GM12875 (cell line): ENCODE data around the gene PDE12.
"Not testable (repeated sequence)": the region's sequence is repeated elsewhere in the genome, so short reads cannot be mapped to it uniquely, and the experiment has no call there.

Experiments used
- H3K4me3 ChIP-seq: one replicate; pipeline ENCODE4 v1.5.1; 2011; ENCODE audit warnings: low read depth, low read length, control low read depth
- TF ChIP-seq, protein P1 (sequence below): IDR thresholded peaks from 2 replicates; pipeline ENCODE4 v1.5.1; 2011; ENCODE audit warnings: low read depth, mild to moderate bottlenecking, control low read depth, inconsistent platforms, low read length, moderate library complexity, borderline replicate concordance; ENCODE audit not compliant: insufficient read depth

Gene PDE12

DNA sequence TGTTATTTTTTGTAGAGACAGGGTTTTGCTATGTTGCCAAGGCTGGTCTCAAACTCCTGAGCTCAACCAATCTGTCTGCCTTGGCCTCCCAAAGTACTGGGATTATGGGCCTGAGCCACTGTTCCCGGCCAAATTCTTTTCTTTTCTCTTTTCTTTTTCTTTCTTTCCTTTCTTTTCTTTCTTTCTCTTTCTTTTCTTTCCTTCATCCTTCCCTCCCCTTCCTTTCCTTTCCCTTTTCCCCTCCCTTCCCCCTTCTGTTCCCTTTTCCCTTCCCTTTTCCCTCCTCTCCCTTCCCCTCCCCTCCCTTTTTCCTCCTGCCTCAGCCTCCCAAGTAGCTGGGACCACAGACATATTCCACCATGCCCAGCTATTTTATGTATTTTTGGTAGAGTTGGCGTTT, 44.1 kb downstream of the PDE12 start:
- TF ChIP-seq, protein P1, sequence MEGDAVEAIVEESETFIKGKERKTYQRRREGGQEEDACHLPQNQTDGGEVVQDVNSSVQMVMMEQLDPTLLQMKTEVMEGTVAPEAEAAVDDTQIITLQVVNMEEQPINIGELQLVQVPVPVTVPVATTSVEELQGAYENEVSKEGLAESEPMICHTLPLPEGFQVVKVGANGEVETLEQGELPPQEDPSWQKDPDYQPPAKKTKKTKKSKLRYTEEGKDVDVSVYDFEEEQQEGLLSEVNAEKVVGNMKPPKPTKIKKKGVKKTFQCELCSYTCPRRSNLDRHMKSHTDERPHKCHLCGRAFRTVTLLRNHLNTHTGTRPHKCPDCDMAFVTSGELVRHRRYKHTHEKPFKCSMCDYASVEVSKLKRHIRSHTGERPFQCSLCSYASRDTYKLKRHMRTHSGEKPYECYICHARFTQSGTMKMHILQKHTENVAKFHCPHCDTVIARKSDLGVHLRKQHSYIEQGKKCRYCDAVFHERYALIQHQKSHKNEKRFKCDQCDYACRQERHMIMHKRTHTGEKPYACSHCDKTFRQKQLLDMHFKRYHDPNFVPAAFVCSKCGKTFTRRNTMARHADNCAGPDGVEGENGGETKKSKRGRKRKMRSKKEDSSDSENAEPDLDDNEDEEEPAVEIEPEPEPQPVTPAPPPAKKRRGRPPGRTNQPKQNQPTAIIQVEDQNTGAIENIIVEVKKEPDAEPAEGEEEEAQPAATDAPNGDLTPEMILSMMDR, result no peak
- H3K4me3 ChIP-seq, result no peak overlapping the region

- H3K4me3 ChIP-seq, result no peak overlapping the region
- TF ChIP-seq, protein P1, result no peak
Observed at GRCh38 chr3:57604971-57605370, 48.9 kb downstream of the PDE12 start.

GRCh38 chr3:57605683-57606082, 49.6 kb downstream of the PDE12 start:
- TF ChIP-seq, protein P1, result no peak
- H3K4me3 ChIP-seq, result no peak overlapping the region

- H3K4me3 ChIP-seq, result not testable (repeated sequence)
Observed at GRCh38 chr3:57611870-57612269, 55.8 kb downstream of the PDE12 start.

DNA sequence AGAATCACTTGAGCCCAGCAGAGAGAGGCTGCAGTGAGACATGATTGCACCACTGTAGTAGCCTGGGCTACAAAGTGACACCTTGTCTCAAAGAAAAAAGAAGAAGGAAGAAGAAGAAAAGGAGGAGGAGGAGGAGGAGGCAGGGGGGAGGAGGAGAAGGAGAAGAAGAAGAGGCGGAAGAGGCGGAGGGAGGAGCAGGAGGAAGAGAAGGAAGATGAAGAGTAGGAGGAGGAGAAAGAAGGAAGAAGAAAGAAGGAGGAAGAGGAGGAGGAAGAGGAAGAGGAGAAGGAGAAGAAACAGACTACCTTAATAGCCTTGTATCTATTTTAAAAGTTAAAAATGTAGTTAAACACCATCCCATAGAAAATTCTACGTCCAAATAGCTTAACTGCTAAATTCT, 60.2 kb downstream of the PDE12 start:
- no peak overlapping the region for H3K4me3 ChIP-seq
- TF ChIP-seq, protein P1, result no peak
